ENCODE results near the gene RAP2B.

Gene RAP2B

GRCh38 chr3:153162513-153163392, 727 bp downstream of the RAP2B start:
- peak; percentile 15; the same call in 1 of the 2 replicates for TF ChIP-seq SIN3A (IDR thresholded peaks at IDR 0.05; ENCODE audit: borderline replicate concordance, insufficient read depth, low read length)
- no peak for TF ChIP-seq REST (IDR thresholded peaks at IDR 0.05; ENCODE audit: insufficient read depth in 1 of 2, low read depth in 2 of 2, low read length in 2 of 2)

GRCh38 chr3:153163393-153163724, 1.3 kb downstream of the RAP2B start:
- TF ChIP-seq TAF1 (IDR thresholded peaks at IDR 0.05; ENCODE audit: borderline replicate concordance, insufficient read depth, low read length), result no peak
- no peak for TF ChIP-seq REST (IDR thresholded peaks at IDR 0.05; ENCODE audit: insufficient read depth in 1 of 2, low read depth in 2 of 2, low read length in 2 of 2)
- TF ChIP-seq FOXP2 (optimal IDR thresholded peaks at IDR 0.05; ENCODE audit: borderline replicate concordance, extremely low read depth, extremely low read length, insufficient read depth), result no peak
- no peak for TF ChIP-seq SIN3A (IDR thresholded peaks at IDR 0.05; ENCODE audit: borderline replicate concordance, insufficient read depth, low read length)
- TF ChIP-seq POLR2AphosphoS5 (IDR thresholded peaks at IDR 0.05; ENCODE audit: low read depth, low read length), result no peak

GRCh38 chr3:153163756-153164550, 1.9 kb downstream of the RAP2B start:
- TF ChIP-seq FOXP2 (optimal IDR thresholded peaks at IDR 0.05; ENCODE audit: borderline replicate concordance, extremely low read depth, extremely low read length, insufficient read depth), result no peak
- TF ChIP-seq POLR2AphosphoS5 (IDR thresholded peaks at IDR 0.05; ENCODE audit: low read depth, low read length), result no peak; the same call in 1 of the 2 replicates
- no peak; the same call in 1 of the 2 replicates for TF ChIP-seq SIN3A (IDR thresholded peaks at IDR 0.05; ENCODE audit: borderline replicate concordance, insufficient read depth, low read length)
- TF ChIP-seq TAF1 (IDR thresholded peaks at IDR 0.05; ENCODE audit: borderline replicate concordance, insufficient read depth, low read length), result no peak
- TF ChIP-seq REST (IDR thresholded peaks at IDR 0.05; ENCODE audit: insufficient read depth in 1 of 2, low read depth in 2 of 2, low read length in 2 of 2), result no peak

- TF ChIP-seq TAF1 (IDR thresholded peaks at IDR 0.05; ENCODE audit: borderline replicate concordance, insufficient read depth, low read length) (no peak), REST (IDR thresholded peaks at IDR 0.05; ENCODE audit: insufficient read depth in 1 of 2, low read depth in 2 of 2, low read length in 2 of 2) (no peak), SIN3A (IDR thresholded peaks at IDR 0.05; ENCODE audit: borderline replicate concordance, insufficient read depth, low read length) (no peak), FOXP2 (optimal IDR thresholded peaks at IDR 0.05; ENCODE audit: borderline replicate concordance, extremely low read depth, extremely low read length, insufficient read depth) (no peak), POLR2AphosphoS5 (IDR thresholded peaks at IDR 0.05; ENCODE audit: low read depth, low read length) (no peak)
These were observed 3.2 kb downstream of the RAP2B start for GRCh38 chr3:153165261-153165681.

All from PFSK-1 (cell line).